Measurements from ENCODE around the gene GNGT2.
"Not testable (repeated sequence)": the region's sequence is repeated elsewhere in the genome, so short reads cannot be mapped to it uniquely, and the experiment has no call there.

Gene GNGT2

DNA sequence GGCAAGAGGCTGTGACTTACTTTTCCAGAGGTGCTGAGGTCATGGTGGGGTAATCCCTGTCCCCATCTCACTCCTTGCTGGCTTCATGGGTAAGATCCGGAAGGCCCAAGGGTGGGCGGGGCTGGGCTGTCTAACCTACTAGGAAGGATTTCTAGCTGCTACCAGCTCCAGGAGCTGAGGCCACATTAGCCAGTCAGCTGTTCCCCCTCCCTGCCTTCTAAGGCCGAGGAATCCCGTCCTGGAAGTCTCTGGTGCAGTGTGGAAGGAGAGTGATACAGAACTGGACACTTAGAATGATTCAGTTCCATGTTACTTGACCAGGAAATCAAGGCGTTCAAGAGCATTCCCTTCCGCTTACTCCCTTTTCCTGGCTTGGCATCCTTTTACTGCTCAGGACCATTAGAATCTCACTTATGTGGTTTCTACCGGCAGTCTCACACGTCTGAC, 8.9 kb downstream of the GNGT2 start:
- DNase-seq = no peak

GRCh38 chr17:49200423-49201083, 9.8 kb downstream of the GNGT2 start:
- no peak for DNase-seq

DNA sequence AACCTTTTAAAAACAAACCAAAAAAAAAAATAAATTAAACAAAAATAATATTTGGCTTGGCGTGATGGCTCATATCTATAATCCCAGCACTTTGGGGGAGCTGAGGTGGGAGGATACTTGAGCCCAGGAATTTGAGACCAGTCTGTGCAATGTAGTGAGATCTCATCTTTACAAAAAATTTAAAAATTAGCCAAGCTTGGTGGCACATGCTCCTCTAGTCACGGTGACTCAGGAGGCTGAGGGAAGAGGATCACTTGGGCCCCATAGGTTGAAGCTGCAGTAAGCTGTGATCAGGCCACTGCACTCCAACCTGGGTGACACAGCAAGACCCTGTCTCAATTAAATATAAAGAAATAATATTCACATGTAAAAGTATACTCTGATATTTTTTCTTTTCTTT, 12.2 kb downstream of the GNGT2 start:
- DNase-seq = no peak

GRCh38 chr17:49197346-49197998, 12.9 kb downstream of the GNGT2 start:
- DNase-seq = no peak

DNA sequence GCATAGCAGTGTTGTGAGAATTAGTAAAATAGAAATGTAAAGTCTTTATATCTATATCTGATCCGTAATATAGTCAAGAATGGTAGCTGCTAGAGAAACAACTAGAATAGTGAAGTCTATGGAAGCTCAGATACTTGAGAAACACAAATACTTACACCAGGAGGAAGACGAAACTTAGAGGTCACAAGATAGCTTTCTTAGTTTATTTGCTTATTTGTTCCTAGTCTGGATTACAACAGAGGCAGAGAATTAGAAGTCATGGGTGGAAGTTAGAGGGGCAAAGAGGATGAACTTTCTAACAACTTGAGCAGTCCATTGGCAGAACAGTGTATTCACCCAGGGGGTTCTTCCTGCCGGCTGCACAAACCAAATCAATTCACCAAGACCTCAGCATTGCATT, 13.9 kb downstream of the GNGT2 start:
- no peak for DNase-seq

GRCh38 chr17:49195751-49196150, 14.6 kb downstream of the GNGT2 start:
- DNase-seq = no peak

DNA sequence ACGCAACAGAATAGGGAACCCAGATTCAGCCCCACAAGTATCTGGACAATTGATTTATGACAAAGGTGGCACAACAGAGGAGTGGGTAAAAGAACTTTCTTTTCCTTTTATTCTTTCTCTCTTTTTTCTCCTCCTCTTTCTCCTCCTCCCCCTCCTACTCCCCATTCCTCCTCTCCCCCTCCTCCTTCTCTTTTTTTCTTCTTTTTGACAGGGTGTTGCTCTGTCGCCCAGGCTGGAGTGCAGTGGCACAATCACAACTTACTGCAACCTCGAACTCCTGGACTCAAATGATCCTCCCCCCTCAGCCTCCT, 16.1 kb downstream of the GNGT2 start:
- DNase-seq = no peak

DNA sequence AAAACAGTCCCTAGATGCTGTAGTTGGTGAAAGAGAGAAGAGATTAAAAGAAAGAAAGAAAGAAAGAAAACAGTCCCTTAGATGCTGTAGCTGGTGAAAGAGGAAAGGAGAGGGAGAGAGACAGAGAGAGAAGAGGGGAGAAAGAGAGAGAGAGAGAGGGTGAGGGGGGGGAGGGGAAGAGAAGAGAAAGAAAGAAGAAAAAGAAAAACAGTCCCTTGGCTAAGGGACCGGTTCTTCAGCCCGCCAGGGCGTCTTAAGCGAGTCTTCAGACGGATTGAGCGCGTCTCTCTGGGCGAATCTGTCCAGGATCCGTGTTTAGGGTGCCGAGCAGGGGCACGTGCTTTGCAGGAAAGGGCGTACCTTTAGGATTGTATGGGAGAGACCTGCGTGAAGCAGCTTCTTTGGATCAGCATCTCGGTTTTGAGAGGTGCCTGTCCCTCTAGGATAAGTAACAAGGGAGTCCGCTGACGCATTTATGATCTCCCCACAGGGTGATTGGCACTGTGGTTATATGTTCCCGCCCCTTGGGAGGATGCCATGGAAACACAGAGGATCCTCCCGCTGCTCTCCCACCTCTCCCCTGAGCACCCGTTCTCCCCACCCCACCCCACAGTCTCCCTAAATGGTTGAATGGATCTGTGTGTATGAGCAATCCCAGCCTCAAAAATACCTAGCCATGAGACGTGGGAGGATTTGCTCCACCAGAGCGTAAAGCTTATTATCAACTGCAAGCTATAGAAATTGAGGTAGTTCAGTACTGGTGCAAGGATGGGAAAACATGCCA, 16.7 kb downstream of the GNGT2 start:
- DNase-seq = peak; percentile 44

GRCh38 chr17:49191917-49192741, 18.2 kb downstream of the GNGT2 start:
- peak; percentile 73 for DNase-seq

- no peak for DNase-seq
Measured at GRCh38 chr17:49191409-49191916, 18.9 kb downstream of the GNGT2 start.

DNA sequence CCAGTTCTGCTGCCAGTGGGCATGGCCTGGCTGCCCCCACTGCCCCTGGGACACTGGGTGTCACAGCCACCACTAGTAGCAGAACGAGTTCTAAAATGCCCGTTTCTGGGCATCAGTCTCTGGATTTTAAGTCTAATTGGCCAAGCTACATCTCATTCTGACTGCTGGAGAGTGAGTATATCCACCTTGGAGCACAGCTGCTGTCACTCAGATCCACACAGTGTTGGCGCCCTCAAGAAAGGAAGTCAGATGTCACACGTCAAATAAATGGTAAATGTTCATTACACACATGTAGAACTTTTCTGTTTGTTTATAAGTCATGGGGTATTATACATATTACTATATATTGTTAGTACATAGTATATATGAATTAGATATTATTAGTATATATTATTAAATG, 19.4 kb downstream of the GNGT2 start:
- no peak for DNase-seq

DNA sequence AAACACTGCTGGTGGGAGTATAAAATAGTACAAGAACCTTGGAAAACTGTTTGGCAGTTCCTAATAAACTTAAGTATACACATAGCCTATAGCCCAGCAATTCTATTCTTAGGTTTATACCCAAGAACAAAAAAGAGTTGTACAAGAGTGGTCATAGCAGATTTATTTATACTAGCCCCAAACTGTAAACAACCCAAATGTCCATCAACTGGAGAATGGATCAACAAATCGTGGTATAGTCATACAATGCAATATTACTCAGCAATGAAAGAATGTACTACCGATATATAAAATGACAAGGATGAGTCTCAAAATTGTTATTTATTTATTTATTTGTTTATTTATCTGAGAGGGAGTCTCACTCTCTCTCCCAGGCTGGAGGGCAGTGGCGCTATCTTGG, 23.1 kb downstream of the GNGT2 start:
- no peak for DNase-seq

DNA sequence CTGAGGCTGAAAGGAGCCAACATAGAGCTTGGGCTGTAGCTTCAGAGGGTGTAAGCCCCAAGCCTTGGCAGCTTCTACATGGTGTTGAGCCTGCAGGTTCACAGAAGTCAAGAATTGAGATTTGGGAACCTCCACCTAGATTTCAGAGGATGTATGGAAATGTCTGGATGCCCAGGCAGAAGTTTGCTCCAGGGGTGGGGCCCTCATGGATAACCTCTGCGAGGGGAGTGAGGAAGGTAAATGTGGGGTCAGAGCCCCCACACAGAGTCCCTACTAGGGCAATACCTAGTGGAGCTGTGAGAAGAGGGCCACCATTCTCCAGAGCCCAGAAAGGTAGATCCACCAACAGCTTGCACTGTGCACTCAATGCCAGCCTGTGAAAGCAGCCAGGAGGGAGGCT, 25.0 kb downstream of the GNGT2 start:
- not testable (repeated sequence) for DNase-seq

DNA sequence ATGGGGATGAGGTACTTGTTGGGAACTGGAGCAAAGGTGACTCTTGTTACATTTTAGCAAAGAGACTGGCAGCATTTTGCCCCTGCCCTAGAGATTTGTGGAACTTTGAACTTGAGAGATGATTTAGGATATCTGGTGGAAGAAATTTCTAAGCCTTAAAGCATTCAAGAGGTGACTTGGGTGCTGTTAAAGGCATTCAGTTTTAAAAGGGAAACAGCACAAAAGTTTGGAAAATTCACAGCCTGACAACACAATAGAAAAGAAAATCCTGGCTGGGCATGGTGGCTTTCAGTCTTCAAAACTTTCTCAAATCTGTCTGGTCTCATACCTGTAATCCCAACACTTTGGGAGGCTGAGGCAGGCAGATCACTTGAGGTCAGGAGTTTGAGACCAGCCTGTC, 25.9 kb downstream of the GNGT2 start:
- DNase-seq = not testable (repeated sequence)

DNA sequence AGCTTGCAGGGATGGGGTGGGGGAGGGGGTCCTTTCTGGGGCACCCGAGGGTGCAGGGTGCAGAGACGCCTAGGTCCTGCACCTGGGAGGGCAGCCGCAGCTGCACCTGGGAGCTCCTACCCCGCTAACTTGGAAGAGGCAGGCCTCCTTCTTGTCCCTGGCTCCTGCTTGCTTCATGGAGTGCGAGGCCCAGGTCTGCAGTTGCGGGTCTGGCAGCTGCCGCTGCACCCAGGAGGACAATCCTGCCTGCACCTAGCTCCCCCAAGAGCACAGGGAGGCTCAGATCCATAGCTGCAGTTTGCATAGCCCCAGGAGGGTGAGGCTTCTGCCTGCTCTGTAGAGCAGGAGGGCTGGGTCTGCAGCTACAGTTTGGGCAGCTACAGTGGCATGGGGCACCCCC, 26.6 kb downstream of the GNGT2 start:
- no peak for DNase-seq

DNA sequence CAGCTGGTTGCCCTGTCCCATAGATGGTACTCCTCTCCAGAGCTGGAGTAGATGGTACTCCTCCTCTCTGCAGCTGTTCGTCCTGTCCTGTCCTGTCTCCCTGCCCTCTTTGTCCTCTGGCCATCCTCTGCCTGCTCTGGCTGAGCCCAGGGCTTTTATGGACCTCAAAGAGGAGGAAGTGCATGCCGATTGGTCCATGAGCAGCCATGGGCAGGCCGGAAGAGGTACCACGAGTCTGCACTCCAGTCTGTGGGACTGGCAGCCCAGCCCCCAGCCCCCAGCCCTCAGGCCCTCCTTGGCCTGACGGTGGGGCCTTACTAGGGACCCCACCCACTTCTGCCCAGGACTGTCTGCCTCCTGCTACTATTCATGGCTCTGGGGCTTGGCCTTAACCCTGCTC, 27.0 kb downstream of the GNGT2 start:
- no peak for DNase-seq

DNA sequence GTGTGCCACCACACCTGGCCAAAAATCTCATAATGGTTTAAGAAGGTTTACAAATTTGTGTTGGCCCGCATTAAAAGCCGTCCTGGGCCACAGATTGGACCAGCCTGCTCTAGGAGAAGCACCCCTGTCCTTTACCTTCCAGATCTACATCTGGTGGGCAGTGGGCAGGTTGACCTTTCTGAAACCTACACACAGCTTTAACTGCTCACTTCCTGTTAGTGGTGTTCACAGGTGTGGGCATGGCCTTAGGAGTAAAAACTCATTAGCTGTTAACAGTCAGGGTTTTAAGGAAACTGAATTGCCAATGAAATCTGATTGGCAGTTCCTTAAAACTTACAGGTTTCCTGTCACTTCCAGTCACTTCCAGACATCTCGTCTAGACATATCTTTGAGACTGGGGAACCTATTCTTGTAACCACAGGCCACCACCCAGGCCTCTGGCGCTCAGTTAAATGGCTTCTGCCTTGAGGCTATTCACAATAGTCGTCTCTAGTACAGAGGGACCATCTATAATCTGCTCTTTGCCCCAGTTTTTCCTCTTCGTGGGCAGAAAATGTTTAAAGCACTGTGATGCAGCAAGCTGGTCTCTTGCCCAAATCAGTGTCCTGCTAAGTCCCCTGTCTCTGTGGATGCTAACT, 29.3 kb downstream of the GNGT2 start:
- DNase-seq = no peak

GRCh38 chr17:49180303-49180702, 30.1 kb downstream of the GNGT2 start:
- DNase-seq = no peak

DNA sequence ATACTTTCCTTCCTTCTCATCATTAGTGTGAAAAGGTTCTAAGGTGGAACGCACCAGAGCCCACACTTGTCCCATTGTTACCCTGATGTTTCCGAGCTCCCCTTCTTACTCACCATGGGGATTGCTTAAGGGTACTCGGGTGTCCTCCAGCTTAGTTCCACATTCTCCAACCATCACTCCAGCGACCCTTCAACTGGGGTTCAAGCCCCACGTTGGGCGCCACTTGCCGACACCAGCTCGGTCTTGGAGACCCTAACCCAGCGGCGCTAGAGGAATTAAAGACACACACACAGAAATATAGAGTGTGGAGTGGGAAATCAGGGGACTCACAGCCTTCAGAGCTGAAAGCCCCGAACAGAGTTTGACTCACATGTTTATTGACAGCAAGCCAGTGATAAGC, 34.4 kb downstream of the GNGT2 start:
- DNase-seq = not testable (repeated sequence)

DNA sequence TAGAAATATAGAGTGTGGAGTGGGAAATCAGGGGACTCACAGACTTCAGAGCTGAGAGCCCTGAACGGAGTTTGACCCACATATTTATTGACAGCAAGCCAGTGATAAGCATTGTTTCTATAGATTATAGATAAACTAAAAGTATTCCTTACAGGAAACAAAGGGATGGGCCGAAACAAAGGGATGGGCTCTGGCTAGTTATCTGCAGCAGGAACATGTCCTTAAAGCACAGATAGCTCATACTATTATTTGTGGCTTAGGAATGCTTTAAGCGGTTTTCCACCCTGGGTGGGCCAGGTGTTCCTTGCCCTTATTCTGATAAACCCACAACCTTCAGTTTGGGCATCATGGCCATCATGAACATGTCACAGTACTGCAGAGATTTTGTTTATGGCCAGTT, 39.7 kb downstream of the GNGT2 start:
- DNase-seq = not testable (repeated sequence)

GRCh38 chr17:49170216-49170615, 40.2 kb downstream of the GNGT2 start:
- no peak for DNase-seq

- DNase-seq = no peak
Measured at GRCh38 chr17:49168706-49169105, 41.7 kb downstream of the GNGT2 start.

- DNase-seq = no peak
Measured at GRCh38 chr17:49165143-49165542, 45.2 kb downstream of the GNGT2 start.
